Activated CD8-positive, alpha-beta memory T cell treated with anti-CD3 and anti-CD28 coated beads for 4 hours (primary cell): ENCODE data around the gene LEPROT.

Experiments used
- DNase-seq, 2 donors: peaks; one replicate each; pipeline ENCODE4 v3.0.0-alpha.2; 2020; ENCODE audit warnings: low read depth in 2 of 2

Gene LEPROT

DNA sequence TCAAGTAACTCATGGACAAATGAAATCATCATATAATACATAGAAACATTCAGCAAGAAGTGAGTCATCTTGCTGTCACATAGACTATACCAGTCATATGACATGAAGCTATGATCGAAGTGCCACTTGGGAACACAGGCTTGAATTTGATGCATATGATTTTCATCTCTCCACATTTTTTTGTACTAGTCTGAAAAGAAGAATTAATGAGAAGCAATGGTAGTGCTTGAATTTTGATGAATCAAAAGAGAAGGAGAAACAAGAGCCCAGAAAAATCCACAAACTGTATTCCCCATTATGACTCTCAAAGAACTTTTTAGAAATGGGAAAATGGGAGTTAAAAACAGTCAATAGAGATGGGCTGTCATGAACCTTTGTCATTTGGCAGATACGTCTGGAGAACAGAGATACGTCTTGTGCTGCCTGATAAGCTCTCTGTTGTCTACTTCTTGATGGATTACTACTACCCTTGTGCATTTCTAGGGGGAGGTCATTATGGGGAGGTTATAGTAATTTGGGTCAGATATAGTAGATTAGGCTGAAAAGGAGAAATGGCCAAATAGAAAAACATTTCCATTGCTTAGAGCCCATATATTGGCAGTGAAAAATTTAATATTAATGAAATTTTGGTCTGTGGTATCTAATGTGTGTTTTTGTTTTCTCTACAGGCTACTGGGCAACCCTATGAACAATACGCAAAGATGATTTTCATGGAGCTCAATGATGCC lies 8.0 kb upstream of the LEPROT start:
- DNase-seq: no peak

DNA sequence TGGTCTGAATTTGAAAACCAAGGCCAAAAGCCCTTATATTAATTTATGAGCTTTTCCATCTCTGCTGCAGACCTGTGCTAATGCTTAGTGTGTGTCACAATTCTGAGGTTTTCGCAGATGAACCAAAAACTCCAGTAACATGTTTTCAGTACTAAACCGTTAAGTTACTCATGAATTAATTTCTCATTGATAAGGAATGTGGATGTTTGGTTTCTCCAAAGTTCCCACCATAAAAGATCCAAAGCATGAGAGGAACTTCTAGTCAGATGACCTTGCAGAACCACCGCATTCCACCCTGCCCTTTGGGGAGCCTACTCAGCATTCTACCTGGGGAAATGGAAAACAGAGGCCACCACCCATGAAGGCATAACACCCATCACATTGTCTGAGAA lies 7.5 kb upstream of the LEPROT start:
- DNase-seq: no peak

DNA sequence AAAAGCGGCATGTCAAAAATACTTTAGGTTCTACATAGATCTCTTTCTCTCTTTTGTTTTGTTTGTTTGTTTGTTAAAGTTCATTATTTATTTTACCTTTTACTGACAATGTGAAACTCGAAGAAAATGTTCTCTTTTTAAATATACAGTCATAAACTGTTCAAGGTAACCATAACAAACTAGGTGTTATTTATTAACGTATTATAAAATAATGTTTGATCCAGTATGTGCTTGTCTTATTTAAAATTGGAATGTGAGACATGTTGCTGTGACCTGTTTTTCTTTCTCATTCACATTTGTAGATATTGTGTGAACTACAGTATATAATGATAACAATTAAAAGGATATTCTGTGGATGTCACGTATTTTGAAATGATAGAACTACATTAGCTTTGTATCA lies 5.9 kb upstream of the LEPROT start:
- DNase-seq: no peak

DNA sequence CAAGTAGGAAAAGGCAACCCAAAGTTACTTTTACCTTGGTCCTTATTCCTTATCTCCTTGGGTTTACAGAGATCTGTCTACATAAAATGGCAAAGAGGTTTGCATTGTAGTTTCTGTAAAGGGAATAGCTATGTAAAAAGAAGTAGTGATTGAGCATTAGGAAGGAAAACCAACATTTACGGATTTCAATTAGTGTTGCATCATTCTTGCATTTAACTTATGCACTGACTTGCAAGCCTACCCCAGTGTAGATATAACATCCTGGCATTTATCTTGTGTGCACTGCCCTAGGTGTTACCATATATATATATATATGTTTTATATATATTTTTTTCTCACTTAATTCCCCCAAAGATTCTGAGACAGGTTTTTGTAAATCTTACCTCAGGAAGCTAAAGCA lies 3.7 kb upstream of the LEPROT start:
- DNase-seq: no peak

DNA sequence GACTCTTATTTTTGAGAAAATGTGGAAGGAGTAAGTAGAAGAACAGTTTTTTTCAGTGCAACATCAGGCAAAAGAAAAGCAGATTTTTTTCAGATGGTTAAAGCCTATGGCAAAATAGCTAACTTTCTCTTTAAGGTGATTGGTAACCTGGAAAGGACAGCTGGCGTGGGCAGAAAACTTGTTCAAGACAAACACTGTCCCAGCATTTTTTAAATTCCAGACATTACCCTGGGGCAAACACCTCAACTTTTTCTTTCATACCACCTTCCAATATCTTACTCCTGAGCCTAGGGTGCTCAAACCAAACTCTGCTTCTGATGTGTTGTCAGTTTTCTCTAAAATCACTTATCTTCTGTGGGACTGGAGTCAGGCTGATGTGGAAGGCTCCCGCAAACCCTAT lies 2.7 kb upstream of the LEPROT start:
- no peak for DNase-seq

GRCh38 chr1:65418522-65419185 lies 1.8 kb upstream of the LEPROT start:
- DNase-seq: no peak

DNA sequence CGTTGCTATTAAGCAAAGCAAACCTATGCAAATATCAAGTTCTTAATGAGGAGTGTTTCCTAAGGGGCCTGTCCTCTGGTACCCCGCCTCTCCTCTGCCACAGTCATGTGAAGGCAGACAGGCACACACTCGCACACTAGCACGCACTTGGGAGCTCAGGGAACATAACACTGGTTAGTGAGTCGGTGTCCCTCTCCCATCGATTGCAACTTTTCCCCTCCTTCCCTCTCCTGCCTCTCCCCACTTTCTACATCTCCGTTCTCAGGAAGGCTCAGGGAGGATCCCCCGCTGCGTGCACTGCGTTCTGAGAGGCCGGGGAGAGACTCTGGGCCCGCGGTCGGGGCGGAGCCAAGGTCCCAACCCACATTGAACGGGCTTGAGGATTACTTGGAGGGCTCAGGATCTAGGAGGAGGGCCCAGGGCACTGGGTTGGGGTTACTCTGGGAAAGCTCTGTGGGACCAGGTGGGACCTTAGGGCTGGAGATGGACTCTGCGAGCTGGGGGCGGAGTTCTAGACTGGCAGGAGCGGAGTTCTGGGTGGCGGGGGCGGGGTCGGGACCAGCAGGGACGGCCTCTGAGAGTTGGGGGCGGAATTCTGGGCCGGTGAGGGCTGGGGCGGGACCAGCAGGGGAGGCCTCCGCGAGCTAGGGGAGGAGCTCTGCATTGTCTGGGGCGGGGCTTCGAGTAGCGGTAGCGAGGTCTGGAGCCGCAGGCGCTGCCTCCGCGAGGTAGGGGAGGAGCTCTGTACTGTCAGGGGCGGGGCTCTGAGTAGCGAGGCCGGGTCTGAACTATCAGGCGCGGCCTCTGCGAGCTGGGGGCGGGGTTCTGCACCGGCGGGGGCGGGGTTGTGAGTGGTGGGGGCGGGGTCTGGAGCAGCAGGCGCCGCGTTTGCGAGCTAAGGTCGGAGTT lies 533 bp upstream of the LEPROT start:
- DNase-seq: peak; percentile 95 to 98

GRCh38 chr1:65421351-65422025 lies 1.0 kb downstream of the LEPROT start:
- DNase-seq: no peak

- DNase-seq: no peak
Measured at GRCh38 chr1:65422241-65423203, 2.1 kb downstream of the LEPROT start.

- no peak for DNase-seq
Measured at GRCh38 chr1:65423884-65424572, 3.6 kb downstream of the LEPROT start.

GRCh38 chr1:65424573-65424889 lies 4.1 kb downstream of the LEPROT start:
- DNase-seq: no peak

- no peak for DNase-seq
Measured at GRCh38 chr1:65425006-65425405, 4.5 kb downstream of the LEPROT start.

DNA sequence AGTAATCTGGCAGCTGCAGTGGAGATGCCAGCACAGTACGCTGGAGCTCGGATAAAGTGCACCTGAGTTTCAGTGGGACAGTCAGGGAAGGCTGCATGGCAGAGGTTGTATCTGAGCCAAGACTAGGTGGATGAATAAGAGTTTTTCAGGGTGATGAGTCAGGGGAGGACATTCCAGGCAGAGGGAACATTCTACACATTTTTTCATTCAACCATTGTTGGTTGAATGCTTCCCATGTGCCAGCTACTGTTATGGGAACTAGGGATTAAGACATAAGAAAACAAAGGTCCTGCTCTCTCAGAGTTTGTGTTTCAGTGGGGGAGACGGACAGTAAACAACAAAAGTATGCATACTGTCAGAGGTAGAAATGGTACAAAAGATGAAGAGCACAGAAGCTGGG lies 5.2 kb downstream of the LEPROT start:
- DNase-seq: no peak

DNA sequence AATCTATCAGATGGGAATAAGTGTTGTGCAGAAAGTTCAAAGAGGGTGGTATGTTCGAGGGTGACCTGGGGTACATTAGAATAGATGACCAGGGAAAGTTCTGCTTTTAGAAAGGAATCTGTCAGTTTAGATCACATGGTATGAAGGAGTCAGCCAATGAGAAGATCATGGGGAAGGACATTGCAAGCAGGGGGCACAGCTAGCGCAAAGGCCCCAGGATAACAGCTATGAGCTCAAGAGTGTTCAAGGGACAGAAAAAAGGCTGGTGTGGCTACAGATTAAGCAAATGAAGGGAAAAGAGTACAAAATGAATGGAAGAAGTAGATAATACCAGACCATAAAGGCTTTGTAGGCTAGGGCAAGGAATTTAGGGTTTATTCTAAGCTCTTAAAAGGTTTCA lies 8.6 kb downstream of the LEPROT start:
- no peak for DNase-seq

GRCh38 chr1:65429806-65430205 lies 9.3 kb downstream of the LEPROT start:
- DNase-seq: no peak

DNA sequence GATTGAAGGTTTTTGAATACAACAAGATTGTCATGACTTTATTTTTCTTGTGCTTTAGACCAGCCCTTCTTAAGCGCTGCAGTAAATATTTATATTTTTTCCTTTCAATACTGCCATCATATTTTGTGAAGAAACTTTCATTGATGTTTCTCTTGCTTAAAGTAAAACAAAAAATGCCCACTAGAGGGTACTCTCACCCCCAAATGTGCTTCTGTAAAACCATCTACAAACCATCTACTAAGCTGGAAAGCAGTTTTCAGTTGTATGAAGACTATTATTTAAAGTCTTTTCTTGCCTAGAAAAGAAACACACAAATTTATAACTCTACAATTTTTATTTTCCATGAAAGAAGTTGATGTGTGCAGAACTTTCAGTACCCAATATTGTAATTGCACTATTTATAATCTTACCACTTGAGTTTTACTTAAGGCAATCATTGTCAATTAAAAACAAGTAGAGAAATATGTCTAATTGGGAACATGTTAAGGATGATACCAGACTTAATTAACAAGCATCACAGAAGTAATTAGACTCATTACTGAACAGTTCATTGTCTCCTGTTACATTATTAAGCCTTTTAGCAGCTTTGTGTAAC lies 10.7 kb downstream of the LEPROT start:
- DNase-seq: no peak

DNA sequence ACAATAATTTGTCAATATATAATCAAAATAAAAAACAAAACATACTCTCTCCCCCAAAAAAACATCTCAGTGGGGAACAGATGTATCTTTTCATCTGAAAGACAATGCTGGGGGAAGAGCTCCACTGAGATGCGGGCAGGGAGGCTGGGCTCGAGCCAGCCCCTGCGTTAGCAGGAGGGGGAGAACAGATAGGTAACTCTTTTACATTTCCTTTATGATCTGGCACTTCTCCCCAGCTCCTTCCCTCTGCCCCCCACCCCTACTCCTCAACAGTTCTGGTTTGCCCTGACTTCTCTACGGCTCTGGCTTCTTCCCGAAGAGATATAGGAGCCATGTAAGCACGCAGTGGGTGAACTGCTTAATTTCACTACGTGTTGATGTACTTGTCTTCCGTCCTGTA lies 12.4 kb downstream of the LEPROT start:
- no peak for DNase-seq

DNA sequence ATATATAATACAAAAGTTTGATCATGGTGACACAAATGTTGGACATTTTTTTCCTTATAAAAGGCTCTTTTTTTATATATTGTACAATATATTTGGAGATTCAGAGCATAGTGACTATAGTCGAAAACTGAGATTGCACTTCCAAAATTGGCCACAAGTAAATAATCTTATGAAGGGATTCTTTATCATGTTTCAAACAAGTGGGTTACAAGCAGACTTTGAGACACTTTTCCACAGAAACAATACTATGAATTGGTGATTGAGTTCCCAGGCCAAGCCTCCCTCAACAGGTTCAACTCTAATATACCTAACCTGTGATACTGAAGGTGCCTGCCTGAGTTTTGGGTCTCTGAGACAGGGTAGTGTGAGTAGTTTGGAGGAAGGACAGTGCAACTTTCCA lies 13.8 kb downstream of the LEPROT start:
- no peak for DNase-seq

GRCh38 chr1:65434760-65435159 lies 14.3 kb downstream of the LEPROT start:
- no peak for DNase-seq

DNA sequence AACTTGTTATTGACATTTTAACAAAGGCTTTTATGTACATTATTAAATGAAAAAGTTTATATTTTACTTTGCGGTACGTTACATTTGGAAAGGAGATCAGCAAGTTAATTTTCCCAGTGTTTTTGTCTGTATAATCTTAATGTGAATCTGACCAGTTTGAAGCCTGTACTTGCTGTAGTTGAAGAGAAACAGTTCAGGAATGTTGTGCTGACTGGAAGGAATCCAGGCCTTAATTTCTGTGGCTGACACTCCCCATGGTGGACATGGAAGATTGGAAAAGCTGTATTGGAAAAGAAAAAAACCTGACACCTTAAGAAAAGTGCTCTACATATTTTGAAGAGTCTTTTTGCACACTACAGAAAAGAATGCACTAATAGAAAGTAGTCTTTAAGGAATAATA lies 15.5 kb downstream of the LEPROT start:
- DNase-seq: no peak
